GM12878 (cell line): ENCODE measurements around the gene UNK. TPM values are rescaled to one million over a fixed set of nuclear protein-coding genes. Genes with fewer than 3 reads are reported as not detected.

Experiments
- CBFB ChIP-seq: IDR thresholded peaks from 2 replicates; pipeline ENCODE4 v1.6.1; 2016; ENCODE audit warnings: antibody characterized with exemption, low read depth
- CREM ChIP-seq: IDR thresholded peaks from 2 replicates; pipeline ENCODE4 v1.6.1; 2014; ENCODE audit warnings: antibody characterized with exemption, low read depth
- ETV6 ChIP-seq, 2 experiments: fragments of 450-650 bp in 1 of 2; IDR thresholded peaks in 1 of 2; conservative IDR thresholded peaks in 1 of 2; 2 replicates each; pipeline ENCODE4 v1.6.1; 2014; ENCODE audit warnings: antibody characterized with exemption in 1 of 2, borderline replicate concordance in 1 of 2, low read depth in 1 of 2, mild to moderate bottlenecking in 1 of 2, moderate library complexity in 1 of 2
- IKZF1 ChIP-seq: fragments of 450-650 bp; conservative IDR thresholded peaks from 2 replicates; pipeline ENCODE4 v1.6.1; 2017; ENCODE audit warnings: antibody characterized with exemption, mild to moderate bottlenecking
- NBN ChIP-seq: fragments of 450-650 bp; IDR thresholded peaks from 2 replicates; pipeline ENCODE4 v1.6.1; 2016
- PML ChIP-seq: IDR thresholded peaks from 2 replicates; pipeline ENCODE4 v1.6.1; 2012; ENCODE audit warnings: low read length, inconsistent platforms
- POLR2AphosphoS2 ChIP-seq: IDR thresholded peaks from 2 replicates; pipeline ENCODE4 v1.6.1; 2011; ENCODE audit warnings: low read depth, mild to moderate bottlenecking, low read length, improper control_type of control experiment, moderate library complexity
- RAD51 ChIP-seq: fragments of 450-650 bp; IDR thresholded peaks from 2 replicates; pipeline ENCODE4 v1.6.1; 2016; ENCODE audit warnings: moderate library complexity, mild to moderate bottlenecking, inconsistent platforms
- RELA ChIP-seq: fragments of 450-650 bp; IDR thresholded peaks from 2 replicates; pipeline ENCODE4 v1.8.0; 2014; ENCODE audit warnings: borderline replicate concordance; ENCODE audit not compliant: partially characterized antibody
- SPI1 ChIP-seq: IDR thresholded peaks from 2 replicates; pipeline ENCODE4 v1.6.1; 2011; ENCODE audit warnings: low read depth, mild to moderate bottlenecking, low read length, moderate library complexity, borderline replicate concordance; ENCODE audit not compliant: insufficient read depth
- SUPT20H ChIP-seq: IDR thresholded peaks from 2 replicates; pipeline ENCODE4 v1.6.1; 2011; ENCODE audit warnings: low read depth, mild to moderate bottlenecking, low read length, moderate library complexity, borderline replicate concordance; ENCODE audit not compliant: control insufficient read depth
- TARDBP ChIP-seq: IDR thresholded peaks from 2 replicates; pipeline ENCODE4 v1.6.1; 2016; ENCODE audit warnings: borderline replicate concordance
- TCF12 ChIP-seq: IDR thresholded peaks from 2 replicates; pipeline ENCODE4 v1.6.1; 2011; ENCODE audit warnings: low read depth, mild to moderate bottlenecking, low read length
- WRNIP1 ChIP-seq: IDR thresholded peaks from 2 replicates; pipeline ENCODE4 v1.6.1; 2011; ENCODE audit warnings: low read depth, low read length, improper control_type of control experiment, borderline replicate concordance
- ZBED1 ChIP-seq: IDR thresholded peaks from 2 replicates; pipeline ENCODE4 v1.6.1; 2016; ENCODE audit warnings: borderline replicate concordance
- ZNF217 ChIP-seq: fragments of 450-650 bp; IDR thresholded peaks from 2 replicates; pipeline ENCODE4 v1.6.1; 2017; ENCODE audit warnings: antibody characterized with exemption, mild to moderate bottlenecking
- polyA plus RNA-seq, 11 experiments: library from polyadenylated mRNA; depleted of rRNA in 4 of 11; unstranded in 6 of 11; stranded (reverse) in 5 of 11; fragments of >200 nt; fragmentation: Nextera tagmentation in 4 of 11; fragmentation: Illumina TruSeq in 1 of 11; extraction: Ambion mirVana in 4 of 11; extraction: Trizol in 1 of 11; gene quantifications; 1 replicate in 1 of 11; 2 replicates in 10 of 11; pipeline versions ENCODE4 v1.2.1 to v1.2.3, GENCODE V29; 2011 to 2016; ENCODE audit warnings: inconsistent platforms in 2 of 11, missing spikeins in 2 of 11, low read depth in 1 of 11
- total RNA-seq, 4 experiments: library from RNA; depleted of rRNA in 3 of 4; stranded (reverse); fragments of >200 nt in 3 of 4; fragmentation: Illumina TruSeq in 1 of 4; extraction: Trizol in 1 of 4; gene quantifications; 2 replicates each; pipeline versions ENCODE4 v1.2.1 to v1.2.3, GENCODE V29; 2013 to 2021
- TF ChIP-seq, protein P1 (sequence below): IDR thresholded peaks from 2 replicates; pipeline ENCODE4 v1.6.1; 2011; ENCODE audit warnings: borderline replicate concordance, low read depth, mild to moderate bottlenecking, moderate library complexity, mixed read lengths, low read length; ENCODE audit not compliant: insufficient read depth; ENCODE audit errors: extremely low read length
- TF ChIP-seq, protein P2 (sequence below): IDR thresholded peaks from 2 replicates; pipeline ENCODE4 v1.6.1; 2012; ENCODE audit warnings: improper control_type of control experiment, low read depth, low read length; ENCODE audit not compliant: insufficient replicate concordance
- TF ChIP-seq, protein P3 (sequence below): fragments of 450-650 bp; IDR thresholded peaks from 2 replicates; pipeline ENCODE4 v1.6.1; 2018; ENCODE audit warnings: borderline replicate concordance, mild to moderate bottlenecking; ENCODE audit not compliant: partially characterized antibody
- TF ChIP-seq, protein P4 (sequence below): IDR thresholded peaks from 2 replicates; pipeline ENCODE4 v1.6.1; 2011; ENCODE audit warnings: low read depth, mild to moderate bottlenecking, low read length, moderate library complexity, borderline replicate concordance; ENCODE audit errors: extremely low read depth

UNK gene
- total and polyA plus RNA-seq, 10 of the 15 experiments (the other 5 are each of a cell fraction or from before 2014, with no cell fraction given), result 8.9 to 34.5 (median 27.3) TPM

DNA sequence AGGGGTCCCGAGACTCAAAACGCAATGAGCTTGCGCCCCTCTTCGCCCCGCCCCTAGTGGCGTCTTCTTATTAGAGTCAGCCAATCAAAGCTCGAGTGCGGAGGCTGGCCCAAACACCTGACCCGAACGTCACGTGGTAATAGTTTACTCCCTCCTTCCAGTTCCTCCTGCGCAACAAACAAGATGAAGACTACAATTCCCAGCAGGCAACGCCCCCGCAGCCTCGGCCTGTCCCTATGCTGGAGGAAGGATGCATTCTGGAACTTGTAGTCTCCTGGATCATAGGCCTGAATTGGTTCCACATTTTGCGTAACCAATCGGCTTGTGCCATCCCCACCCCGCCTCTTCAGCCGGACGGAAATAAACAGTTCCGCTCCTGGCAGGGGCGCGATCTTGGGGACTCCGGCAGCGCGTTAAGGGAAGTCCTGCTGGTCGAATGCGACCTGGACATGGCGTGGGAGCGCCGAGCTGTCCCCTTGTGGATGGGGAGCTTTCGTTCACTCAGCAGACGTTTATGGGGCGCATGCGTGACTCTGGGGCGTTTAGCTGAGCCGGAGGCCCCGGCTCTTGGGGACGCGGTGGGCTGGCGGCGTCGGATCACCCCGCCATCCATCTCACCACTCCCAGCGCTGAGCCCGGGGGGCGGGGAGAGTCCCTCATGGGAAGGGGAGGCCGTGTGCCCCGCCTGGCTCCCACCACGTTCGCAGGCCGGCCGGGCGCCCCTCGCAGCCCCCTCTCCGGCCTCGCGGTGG is 70.9 kb downstream of the UNK start, which contains the start of gene WBP2 (continued):
- TF ChIP-seq IKZF1, result peak; percentile 93
- TF ChIP-seq CREM, result peak; percentile 92
- peak in 1 of 2 experiments; percentile 75; a peak in 2 of 4 replicates for TF ChIP-seq ETV6 (conservative IDR thresholded peaks at IDR 0.05 in 1 of 2, IDR thresholded peaks at IDR 0.05 in 1 of 2; ENCODE audit: borderline replicate concordance in 1 of 2, low read depth in 1 of 2)
- 0 out of 2 replicates have a peak, but pooled peaks have one; percentile 41 for TF ChIP-seq CBFB
- TF ChIP-seq PML, result peak; percentile 86
- peak; percentile 43; the same call in 1 of the 2 replicates for TF ChIP-seq TCF12
- peak; percentile 97 for TF ChIP-seq POLR2AphosphoS2
- no peak for TF ChIP-seq ZBED1
- TF ChIP-seq, protein P1, sequence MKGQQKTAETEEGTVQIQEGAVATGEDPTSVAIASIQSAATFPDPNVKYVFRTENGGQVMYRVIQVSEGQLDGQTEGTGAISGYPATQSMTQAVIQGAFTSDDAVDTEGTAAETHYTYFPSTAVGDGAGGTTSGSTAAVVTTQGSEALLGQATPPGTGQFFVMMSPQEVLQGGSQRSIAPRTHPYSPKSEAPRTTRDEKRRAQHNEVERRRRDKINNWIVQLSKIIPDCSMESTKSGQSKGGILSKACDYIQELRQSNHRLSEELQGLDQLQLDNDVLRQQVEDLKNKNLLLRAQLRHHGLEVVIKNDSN, result peak; percentile 86
- TF ChIP-seq TARDBP, result peak; percentile 96
- peak; percentile 55 for TF ChIP-seq RELA
- no peak for TF ChIP-seq SUPT20H
- TF ChIP-seq, protein P2, sequence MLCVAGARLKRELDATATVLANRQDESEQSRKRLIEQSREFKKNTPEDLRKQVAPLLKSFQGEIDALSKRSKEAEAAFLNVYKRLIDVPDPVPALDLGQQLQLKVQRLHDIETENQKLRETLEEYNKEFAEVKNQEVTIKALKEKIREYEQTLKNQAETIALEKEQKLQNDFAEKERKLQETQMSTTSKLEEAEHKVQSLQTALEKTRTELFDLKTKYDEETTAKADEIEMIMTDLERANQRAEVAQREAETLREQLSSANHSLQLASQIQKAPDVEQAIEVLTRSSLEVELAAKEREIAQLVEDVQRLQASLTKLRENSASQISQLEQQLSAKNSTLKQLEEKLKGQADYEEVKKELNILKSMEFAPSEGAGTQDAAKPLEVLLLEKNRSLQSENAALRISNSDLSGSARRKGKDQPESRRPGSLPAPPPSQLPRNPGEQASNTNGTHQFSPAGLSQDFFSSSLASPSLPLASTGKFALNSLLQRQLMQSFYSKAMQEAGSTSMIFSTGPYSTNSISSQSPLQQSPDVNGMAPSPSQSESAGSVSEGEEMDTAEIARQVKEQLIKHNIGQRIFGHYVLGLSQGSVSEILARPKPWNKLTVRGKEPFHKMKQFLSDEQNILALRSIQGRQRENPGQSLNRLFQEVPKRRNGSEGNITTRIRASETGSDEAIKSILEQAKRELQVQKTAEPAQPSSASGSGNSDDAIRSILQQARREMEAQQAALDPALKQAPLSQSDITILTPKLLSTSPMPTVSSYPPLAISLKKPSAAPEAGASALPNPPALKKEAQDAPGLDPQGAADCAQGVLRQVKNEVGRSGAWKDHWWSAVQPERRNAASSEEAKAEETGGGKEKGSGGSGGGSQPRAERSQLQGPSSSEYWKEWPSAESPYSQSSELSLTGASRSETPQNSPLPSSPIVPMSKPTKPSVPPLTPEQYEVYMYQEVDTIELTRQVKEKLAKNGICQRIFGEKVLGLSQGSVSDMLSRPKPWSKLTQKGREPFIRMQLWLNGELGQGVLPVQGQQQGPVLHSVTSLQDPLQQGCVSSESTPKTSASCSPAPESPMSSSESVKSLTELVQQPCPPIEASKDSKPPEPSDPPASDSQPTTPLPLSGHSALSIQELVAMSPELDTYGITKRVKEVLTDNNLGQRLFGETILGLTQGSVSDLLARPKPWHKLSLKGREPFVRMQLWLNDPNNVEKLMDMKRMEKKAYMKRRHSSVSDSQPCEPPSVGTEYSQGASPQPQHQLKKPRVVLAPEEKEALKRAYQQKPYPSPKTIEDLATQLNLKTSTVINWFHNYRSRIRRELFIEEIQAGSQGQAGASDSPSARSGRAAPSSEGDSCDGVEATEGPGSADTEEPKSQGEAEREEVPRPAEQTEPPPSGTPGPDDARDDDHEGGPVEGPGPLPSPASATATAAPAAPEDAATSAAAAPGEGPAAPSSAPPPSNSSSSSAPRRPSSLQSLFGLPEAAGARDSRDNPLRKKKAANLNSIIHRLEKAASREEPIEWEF, result peak; percentile 12
- TF ChIP-seq WRNIP1, result no peak
- TF ChIP-seq, protein P3, sequence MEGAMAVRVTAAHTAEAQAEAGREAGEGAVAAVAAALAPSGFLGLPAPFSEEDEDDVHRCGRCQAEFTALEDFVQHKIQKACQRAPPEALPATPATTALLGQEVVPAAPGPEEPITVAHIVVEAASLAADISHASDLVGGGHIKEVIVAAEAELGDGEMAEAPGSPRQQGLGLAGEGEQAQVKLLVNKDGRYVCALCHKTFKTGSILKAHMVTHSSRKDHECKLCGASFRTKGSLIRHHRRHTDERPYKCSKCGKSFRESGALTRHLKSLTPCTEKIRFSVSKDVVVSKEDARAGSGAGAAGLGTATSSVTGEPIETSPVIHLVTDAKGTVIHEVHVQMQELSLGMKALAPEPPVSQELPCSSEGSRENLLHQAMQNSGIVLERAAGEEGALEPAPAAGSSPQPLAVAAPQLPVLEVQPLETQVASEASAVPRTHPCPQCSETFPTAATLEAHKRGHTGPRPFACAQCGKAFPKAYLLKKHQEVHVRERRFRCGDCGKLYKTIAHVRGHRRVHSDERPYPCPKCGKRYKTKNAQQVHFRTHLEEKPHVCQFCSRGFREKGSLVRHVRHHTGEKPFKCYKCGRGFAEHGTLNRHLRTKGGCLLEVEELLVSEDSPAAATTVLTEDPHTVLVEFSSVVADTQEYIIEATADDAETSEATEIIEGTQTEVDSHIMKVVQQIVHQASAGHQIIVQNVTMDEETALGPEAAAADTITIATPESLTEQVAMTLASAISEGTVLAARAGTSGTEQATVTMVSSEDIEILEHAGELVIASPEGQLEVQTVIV, result peak; percentile 34
- peak; percentile 99 for TF ChIP-seq RAD51
- TF ChIP-seq, protein P4, sequence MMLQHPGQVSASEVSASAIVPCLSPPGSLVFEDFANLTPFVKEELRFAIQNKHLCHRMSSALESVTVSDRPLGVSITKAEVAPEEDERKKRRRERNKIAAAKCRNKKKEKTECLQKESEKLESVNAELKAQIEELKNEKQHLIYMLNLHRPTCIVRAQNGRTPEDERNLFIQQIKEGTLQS, result peak; percentile 89; the same call in 1 of the 2 replicates
- peak; percentile 77 for TF ChIP-seq NBN
- peak; percentile 49; the same call in 1 of the 2 replicates for TF ChIP-seq ZNF217
- TF ChIP-seq SPI1, result peak; percentile 76
